GM19328 (cell line): ENCODE data around the gene MED17.

Experiments used
- ATAC-seq: cut with Tn5 transposase; IDR thresholded peaks from one replicate; pipeline ENCODE4 v1.9.1; 2021; ENCODE audit warnings: mild to moderate bottlenecking, moderate library complexity; ENCODE audit not compliant: unreplicated experiment

Gene MED17

GRCh38 chr11:93814966-93815633, 31.0 kb downstream of the MED17 start:
- no peak for ATAC-seq

DNA sequence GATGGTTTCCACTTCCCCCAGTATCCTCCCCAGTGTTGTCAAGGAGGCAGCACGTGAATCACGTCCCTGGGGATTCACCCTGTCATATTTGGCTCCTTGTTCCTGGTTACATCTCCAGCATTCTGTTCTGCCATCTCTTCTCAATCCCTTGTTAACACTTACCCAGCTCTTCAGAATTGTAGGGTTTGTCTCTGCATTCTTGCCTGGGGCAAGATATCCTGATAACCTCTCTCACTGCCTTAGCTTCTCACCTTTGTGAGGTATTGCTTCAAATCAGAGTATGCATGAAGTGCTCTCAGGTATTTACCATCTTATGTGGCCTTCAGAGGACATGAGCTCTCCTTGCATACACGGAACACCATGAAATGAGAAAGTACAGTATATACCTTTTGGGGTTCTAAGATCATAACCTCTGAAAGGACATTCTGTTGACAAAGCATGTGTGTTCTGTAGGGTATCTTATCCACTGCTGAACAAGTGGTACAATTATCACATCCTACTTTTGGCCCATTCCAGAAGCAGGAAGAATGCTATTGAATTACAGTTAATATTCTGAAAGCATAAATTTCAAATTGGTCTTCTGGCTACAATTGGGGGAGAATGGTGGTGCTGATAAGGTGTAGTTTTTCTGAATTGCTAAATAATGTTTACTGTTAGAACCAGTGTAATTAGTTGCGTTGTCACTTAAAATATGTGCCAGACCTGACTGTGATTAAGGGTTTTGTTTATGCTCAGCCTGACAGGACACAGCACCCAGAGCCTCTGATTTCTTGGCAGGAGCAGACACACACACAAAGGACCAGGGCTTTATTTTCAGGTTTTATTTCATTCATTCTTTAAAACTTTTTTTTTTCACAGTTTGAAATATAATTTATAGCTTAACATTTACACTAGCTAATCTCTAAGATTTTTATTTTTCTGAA, 33.6 kb downstream of the MED17 start:
- ATAC-seq, result no peak

DNA sequence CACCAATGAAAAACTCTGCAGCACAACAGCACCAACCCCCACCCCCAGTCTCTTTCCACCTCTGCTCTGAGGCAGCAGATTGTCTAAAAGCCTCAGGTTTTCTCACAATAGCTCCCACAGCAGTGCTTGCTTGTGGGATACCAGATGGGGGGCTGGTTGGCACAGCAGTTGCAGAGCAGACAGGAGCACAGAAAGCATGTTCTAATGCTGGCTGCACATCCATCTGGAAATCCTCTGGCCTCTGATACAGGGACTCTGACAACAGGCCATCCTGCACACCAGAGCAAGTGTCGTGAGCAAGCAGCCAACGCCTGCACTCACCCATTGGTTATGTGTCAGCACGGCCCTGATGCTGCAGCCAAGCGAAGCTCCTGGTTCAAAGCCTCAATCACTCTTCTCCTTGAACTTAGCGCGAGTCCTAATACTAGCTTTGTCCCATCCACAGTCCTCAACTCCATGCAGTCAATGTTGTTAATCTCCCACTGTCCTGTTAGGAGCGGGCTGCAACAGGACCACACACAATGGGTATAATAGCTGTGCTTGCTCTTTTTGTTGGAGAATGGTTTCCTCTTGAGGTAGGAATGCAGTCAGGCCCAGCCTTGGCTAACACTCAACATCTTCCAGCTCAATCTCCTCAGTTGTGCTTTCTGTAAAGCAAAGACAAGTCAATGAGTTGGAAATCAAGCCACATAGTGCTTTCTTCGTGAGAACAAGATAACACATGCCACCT, 36.0 kb downstream of the MED17 start:
- ATAC-seq, result no peak

GRCh38 chr11:93820847-93821246, 36.8 kb downstream of the MED17 start:
- ATAC-seq, result no peak

DNA sequence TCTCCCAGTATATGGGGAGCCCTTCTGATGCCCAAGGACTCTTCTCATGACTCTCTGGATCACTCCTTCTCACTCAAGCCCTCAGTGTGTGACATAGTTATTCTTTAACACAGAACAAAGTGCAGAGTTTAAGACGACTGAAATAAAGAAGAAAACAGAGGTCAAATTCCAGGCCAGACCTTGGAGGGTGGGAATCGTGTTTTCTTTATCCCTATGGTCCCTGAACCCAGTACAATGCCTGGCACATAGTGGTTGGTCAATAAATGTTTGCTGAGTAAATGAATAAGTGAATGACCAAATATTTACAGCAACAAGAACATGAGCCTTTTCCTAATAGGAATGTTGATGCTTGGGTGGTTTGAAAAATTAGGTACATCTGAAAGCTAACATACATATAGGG, 37.5 kb downstream of the MED17 start:
- ATAC-seq, result no peak

DNA sequence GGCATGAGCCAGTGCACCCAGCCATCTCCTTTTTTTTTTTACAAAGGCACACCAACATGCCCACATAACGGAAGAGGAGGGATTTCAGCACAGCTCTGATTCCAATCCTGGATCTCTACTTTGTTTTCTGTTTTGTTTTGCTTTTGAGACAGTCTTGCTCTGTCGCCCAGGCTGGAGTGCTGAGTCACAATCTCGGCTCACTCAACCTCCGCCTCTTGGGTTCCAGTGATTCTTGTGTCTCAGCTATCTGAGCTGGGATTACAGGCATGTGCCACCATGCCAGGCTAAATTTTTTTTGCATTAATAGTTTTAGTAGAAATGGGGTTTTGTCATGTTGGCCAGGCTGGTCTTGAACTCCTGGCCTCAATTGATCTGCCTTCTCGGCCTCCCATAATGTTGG, 38.3 kb downstream of the MED17 start:
- ATAC-seq, result no peak

DNA sequence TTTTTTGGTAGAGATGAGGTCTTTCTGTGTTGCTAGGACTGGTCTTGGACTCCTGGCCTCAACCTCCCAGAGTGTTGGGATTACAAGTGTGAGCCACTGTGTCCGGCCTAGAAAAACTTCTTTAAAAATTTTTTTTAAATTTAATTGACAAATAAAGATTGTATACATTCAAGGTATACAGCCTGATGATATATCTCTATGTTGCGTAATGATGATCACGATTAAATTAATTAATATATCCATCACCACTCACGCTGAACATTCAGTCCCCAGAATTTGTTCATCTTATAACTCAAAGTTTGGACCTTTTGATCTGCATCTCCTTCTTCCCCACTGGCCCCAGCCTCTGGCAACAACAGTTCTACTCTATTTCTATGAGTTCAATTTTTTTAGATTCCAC, 39.1 kb downstream of the MED17 start:
- ATAC-seq, result no peak

- no peak for ATAC-seq
These were observed 43.3 kb downstream of the MED17 start for GRCh38 chr11:93827363-93827762.

DNA sequence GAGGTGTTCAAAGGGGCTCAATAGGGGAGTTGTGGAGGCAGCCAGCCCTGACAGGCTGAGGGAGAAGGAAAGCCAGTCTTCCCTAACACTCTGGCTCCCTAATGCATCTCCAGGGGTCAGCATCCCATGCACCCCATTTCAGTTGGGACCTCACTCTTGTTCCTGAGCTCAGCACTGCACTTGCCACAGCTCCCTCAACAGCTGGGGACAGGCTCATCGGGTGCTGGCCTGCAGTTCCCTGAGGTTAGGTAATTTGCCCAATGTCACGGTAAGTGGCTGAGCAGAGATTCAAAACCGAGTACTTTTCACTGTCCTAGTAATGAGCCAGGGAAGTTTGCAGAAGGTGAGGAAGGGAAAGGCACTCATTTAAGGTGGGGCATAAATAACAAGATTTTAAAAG, 45.5 kb downstream of the MED17 start:
- ATAC-seq, result no peak

DNA sequence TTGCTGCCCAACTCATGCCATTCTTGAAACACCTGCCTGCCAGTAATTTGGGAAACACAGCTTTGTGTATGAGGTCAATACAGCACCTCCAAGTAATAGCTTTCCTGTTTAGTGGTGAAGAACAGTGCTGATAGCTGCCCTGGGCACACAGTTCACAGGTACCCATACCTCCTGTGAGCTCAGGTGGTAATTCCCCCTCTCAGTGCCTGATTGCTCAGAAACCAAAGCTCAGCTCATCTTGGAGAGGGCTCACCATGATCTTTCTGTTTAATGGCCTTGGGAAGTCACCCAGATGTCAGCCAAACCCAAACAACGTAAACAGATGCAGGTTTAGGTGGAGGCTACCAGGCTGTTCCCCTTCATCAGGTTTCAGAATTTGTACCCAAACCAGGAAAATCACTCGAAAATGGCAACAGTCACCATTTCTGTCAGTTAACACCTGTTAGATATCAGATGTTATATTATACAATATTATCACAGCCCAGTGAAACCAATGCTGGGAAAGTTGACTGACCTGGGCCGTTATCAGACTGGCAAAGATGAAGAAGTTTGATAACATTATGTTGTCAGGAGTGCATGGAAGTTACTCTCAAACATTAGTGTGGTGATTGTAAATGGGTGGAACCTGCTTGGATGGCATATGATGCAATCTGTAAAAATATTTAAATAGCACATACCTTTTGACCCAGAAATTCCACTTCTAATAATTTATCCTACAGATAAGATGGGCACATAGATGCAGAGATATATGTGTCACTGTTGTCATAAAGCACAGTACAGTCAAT, 47.5 kb downstream of the MED17 start:
- ATAC-seq, result no peak

DNA sequence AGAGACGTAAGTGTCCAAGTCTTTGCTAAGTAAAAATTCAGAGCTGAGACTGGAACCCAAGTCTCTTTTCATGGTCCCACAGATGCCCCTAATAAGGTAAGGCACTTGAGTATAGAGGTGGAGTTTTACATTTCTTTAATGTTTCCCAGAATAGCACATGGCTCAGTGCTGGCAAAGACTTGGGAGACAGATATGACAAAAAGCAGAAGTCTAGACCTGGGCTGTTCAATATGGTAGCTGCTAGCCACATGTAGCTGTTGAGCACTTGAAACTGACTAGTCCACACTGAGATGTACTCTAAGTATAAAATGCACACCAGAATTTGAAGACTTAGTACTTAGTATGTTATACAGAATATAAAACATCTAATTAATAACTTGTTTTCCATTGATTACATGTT, 48.7 kb downstream of the MED17 start:
- ATAC-seq, result no peak

DNA sequence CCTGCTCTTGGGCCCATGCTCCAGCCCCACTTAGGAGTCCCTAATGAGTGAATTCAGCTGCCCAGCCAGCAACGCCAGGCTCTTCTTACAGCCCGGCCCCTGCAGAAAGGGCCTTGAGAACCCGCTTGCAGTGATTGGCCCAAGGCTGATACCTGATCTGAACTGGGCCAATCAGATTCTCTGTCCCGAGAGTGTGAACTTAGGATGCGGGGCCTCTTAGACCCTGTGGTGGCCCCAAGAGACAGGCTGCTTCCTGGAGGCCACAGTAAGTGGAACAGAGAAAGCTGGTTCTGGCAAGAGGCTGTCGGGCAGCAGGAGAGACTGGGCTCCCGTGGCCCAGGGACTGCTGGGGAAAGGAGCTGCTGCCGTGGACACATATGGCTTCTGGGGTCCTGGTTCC, 54.9 kb downstream of the MED17 start:
- ATAC-seq, result no peak

- ATAC-seq, result no peak
These were observed 56.1 kb downstream of the MED17 start for GRCh38 chr11:93840180-93840579.

GRCh38 chr11:93840981-93841380, 56.9 kb downstream of the MED17 start:
- ATAC-seq, result no peak

DNA sequence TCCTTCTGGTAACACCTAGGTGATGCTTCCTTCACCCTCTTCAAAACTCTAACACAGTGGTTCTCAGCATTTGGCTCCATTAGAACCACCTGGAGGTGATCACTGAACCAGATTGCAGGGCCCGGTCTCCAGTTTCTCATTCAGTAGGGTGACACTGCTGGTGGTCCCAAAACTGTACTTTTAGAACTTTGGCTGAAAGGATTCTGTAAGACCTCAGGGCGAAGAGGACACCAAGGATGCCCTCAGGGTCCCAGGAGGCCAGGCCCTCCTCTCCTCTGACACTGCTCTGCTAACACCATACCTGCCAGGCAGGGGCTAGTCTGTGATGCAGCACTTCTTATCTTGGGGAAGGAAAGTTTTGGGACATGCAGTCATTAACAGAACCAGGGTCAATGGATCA, 57.4 kb downstream of the MED17 start:
- no peak for ATAC-seq

DNA sequence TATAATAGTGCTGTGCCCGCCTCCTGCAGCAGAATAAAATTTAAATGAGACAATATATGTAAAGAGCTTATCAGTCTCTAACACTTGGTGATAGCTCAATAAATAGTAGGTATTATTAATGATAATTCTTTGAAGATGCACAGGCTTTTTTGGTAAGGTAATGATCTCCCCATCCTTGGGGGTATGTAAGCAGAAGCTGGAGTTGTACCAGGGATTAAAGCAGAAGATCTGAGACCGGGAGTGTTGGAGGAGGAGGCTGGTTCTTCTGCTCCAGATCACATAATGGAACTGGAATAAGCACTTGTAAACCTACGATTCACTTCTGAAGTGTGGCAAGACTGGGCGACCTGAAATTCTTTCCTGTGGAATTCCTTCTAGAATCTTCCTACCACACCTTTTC, 58.0 kb downstream of the MED17 start:
- no peak for ATAC-seq

- no peak for ATAC-seq
These were observed 58.4 kb downstream of the MED17 start for GRCh38 chr11:93842461-93842860.

GRCh38 chr11:93843906-93844305, 59.8 kb downstream of the MED17 start:
- no peak for ATAC-seq

DNA sequence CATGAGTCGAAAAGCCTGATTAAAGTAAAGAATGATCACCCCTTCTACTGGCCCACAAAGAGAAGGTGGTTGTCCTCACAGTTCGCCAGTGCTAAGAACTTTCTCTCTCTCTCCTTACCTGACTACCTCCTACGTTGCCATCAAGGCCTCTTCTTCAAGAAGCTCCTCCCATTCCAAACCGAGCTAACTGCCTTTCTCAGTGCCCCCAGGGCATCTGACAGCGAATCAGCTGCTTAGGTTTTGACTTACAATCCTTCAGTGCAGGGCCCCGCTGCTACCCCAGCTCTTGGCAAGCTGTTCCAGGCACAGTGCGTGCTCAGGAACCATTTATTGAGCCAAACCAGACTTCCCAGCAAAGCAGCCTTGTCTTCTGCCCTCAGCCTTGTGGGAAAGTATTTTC, 60.5 kb downstream of the MED17 start:
- no peak for ATAC-seq

DNA sequence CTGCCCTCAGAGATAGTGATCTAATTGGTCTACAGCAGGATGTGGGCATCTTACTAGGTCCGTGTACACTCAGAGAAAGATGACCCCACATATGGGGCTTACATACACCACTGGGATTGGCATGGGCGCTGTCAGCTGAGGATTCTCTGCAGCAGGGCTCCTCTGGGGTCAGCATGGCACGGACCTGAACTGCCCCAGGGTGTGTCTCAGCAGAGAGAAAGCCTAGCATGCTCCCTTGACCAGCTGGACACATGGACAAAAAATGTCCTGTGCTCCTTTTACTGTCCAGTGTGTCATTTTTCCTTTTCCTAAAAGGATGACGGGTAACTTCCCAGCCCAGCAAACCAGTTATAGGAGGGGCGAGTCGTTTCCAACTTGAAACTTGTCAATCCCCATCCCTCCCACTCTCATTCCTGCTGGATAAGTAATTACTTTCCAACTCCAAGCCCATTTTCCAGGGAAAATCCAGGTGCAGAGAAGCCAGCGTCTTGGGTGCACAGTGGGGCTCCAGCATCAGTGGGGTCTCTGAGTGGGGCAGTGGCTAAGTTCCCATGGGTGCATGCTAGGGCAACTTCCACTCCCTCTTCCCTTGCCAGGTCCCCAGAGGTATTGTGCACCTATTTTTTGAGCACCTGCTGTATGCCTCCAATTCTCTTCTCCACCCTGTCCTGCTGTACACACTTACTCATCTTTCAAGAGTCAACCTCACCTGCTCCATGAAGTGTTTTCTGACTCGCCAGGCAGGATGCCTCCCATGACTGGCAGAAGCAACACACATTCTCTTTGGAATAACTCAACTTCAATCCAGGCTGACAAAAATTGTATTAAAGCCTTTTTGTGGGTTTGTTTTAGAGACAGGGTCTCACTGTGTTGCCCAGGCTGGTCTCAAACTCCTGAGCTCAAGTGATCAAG, 61.4 kb downstream of the MED17 start:
- no peak for ATAC-seq
